Measurements from ENCODE around the gene LEUTX. TPM values are rescaled to one million over a fixed set of nuclear protein-coding genes. Genes with fewer than 3 reads are reported as not detected.

LEUTX gene
- total and polyA plus RNA-seq, 2 experiments from 2014 or later = not detected

DNA sequence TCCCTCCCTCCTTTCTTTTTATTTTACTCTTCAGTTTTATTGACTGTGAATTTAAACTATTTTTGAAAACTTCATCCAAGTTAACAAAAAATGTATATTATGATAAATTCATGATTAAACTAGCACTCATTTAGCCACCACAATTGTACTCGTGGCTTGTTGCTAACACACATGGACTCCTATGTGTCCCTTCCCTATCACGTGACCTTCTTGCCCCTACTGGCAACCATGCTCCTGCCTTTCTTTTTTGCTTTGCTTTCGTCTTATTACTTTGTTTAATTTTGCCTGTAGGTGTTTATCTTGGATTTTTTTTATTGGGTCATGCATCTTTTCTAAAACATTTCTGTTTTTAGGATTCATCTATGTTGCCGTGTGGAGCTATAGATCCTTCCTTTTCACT, 49.1 kb upstream of the LEUTX start:
- Histone ChIP-seq H2AFZ (no peak overlapping the region), H3K9me2 (ENCODE audit: insufficient read depth) (no peaks in the 10 kb centered on the region), H3K27ac (ENCODE audit: low read depth) (no peak overlapping the region), H3K4me3 (no peak overlapping the region), H3K4me1 (ENCODE audit: insufficient read depth) (no peaks in the 10 kb centered on the region), H3K79me2 (replicated peaks; ENCODE audit: insufficient read depth) (no peaks in the 10 kb centered on the region), H3K27me3 (ENCODE audit: insufficient read depth) (no peaks in the 10 kb centered on the region), H3K36me3 (ENCODE audit: insufficient read depth) (no peaks in the 10 kb centered on the region), H3F3A (replicated peaks; ENCODE audit: low read depth) (no peaks in the 10 kb centered on the region), H3K4me2 (no peak overlapping the region), H4K20me1 (replicated peaks; ENCODE audit: insufficient read depth) (no peaks in the 10 kb centered on the region)
- Mint-ChIP-seq H3K4me3 (no peak overlapping the region), H3K36me3 (ENCODE audit: low read depth) (no peaks in the 10 kb centered on the region), H3K4me1 (no peaks in the 10 kb centered on the region), H3K27ac (no peak overlapping the region), H3K9me3 (no peaks in the 10 kb centered on the region), H3K27me3 (ENCODE audit: insufficient read depth, low read depth, poor library complexity) (peaks cover 3% of the 10 kb centered on the region)
- no peak for ATAC-seq
- no peak for DNase-seq (ENCODE audit: low spot score)
- no peak for TF ChIP-seq ZNF114 (CRISPR knock-in tag; IDR thresholded peaks at IDR 0.05)
- TF ChIP-seq POLR2AphosphoS5 (IDR thresholded peaks at IDR 0.05; ENCODE audit: low read depth) = no peak
- TF ChIP-seq JUNB (IDR thresholded peaks at IDR 0.05; ENCODE audit: unreplicated experiment) = no peak
- TF ChIP-seq NANOG (IDR thresholded peaks at IDR 0.05; ENCODE audit: borderline replicate concordance) = no peak
- TF ChIP-seq, protein P1, sequence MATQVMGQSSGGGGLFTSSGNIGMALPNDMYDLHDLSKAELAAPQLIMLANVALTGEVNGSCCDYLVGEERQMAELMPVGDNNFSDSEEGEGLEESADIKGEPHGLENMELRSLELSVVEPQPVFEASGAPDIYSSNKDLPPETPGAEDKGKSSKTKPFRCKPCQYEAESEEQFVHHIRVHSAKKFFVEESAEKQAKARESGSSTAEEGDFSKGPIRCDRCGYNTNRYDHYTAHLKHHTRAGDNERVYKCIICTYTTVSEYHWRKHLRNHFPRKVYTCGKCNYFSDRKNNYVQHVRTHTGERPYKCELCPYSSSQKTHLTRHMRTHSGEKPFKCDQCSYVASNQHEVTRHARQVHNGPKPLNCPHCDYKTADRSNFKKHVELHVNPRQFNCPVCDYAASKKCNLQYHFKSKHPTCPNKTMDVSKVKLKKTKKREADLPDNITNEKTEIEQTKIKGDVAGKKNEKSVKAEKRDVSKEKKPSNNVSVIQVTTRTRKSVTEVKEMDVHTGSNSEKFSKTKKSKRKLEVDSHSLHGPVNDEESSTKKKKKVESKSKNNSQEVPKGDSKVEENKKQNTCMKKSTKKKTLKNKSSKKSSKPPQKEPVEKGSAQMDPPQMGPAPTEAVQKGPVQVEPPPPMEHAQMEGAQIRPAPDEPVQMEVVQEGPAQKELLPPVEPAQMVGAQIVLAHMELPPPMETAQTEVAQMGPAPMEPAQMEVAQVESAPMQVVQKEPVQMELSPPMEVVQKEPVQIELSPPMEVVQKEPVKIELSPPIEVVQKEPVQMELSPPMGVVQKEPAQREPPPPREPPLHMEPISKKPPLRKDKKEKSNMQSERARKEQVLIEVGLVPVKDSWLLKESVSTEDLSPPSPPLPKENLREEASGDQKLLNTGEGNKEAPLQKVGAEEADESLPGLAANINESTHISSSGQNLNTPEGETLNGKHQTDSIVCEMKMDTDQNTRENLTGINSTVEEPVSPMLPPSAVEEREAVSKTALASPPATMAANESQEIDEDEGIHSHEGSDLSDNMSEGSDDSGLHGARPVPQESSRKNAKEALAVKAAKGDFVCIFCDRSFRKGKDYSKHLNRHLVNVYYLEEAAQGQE (IDR thresholded peaks at IDR 0.05; ENCODE audit: unreplicated experiment) = no peak
- no peak for TF ChIP-seq EZH2phosphoT487 (IDR thresholded peaks at IDR 0.05; ENCODE audit: unreplicated experiment)
- no peak for TF ChIP-seq CREB1 (CRISPR knock-in tag; IDR thresholded peaks at IDR 0.05; ENCODE audit: low read depth)
- no peak for TF ChIP-seq STAT1 (IDR thresholded peaks at IDR 0.05; ENCODE audit: unreplicated experiment)
- TF ChIP-seq, protein P2, sequence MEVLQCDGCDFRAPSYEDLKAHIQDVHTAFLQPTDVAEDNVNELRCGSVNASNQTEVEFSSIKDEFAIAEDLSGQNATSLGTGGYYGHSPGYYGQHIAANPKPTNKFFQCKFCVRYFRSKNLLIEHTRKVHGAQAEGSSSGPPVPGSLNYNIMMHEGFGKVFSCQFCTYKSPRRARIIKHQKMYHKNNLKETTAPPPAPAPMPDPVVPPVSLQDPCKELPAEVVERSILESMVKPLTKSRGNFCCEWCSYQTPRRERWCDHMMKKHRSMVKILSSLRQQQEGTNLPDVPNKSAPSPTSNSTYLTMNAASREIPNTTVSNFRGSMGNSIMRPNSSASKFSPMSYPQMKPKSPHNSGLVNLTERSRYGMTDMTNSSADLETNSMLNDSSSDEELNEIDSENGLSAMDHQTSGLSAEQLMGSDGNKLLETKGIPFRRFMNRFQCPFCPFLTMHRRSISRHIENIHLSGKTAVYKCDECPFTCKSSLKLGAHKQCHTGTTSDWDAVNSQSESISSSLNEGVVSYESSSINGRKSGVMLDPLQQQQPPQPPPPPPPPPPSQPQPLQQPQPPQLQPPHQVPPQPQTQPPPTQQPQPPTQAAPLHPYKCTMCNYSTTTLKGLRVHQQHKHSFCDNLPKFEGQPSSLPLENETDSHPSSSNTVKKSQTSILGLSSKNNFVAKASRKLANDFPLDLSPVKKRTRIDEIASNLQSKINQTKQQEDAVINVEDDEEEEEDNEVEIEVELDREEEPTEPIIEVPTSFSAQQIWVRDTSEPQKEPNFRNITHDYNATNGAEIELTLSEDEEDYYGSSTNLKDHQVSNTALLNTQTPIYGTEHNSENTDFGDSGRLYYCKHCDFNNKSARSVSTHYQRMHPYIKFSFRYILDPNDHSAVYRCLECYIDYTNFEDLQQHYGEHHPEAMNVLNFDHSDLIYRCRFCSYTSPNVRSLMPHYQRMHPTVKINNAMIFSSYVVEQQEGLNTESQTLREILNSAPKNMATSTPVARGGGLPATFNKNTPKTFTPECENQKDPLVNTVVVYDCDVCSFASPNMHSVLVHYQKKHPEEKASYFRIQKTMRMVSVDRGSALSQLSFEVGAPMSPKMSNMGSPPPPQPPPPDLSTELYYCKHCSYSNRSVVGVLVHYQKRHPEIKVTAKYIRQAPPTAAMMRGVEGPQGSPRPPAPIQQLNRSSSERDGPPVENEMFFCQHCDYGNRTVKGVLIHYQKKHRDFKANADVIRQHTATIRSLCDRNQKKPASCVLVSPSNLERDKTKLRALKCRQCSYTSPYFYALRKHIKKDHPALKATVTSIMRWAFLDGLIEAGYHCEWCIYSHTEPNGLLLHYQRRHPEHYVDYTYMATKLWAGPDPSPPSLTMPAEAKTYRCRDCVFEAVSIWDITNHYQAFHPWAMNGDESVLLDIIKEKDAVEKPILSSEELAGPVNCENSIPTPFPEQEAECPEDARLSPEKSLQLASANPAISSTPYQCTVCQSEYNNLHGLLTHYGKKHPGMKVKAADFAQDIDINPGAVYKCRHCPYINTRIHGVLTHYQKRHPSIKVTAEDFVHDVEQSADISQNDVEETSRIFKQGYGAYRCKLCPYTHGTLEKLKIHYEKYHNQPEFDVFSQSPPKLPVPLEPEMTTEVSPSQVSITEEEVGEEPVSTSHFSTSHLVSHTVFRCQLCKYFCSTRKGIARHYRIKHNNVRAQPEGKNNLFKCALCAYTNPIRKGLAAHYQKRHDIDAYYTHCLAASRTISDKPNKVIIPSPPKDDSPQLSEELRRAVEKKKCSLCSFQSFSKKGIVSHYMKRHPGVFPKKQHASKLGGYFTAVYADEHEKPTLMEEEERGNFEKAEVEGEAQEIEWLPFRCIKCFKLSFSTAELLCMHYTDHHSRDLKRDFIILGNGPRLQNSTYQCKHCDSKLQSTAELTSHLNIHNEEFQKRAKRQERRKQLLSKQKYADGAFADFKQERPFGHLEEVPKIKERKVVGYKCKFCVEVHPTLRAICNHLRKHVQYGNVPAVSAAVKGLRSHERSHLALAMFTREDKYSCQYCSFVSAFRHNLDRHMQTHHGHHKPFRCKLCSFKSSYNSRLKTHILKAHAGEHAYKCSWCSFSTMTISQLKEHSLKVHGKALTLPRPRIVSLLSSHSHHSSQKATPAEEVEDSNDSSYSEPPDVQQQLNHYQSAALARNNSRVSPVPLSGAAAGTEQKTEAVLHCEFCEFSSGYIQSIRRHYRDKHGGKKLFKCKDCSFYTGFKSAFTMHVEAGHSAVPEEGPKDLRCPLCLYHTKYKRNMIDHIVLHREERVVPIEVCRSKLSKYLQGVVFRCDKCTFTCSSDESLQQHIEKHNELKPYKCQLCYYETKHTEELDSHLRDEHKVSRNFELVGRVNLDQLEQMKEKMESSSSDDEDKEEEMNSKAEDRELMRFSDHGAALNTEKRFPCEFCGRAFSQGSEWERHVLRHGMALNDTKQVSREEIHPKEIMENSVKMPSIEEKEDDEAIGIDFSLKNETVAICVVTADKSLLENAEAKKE (CRISPR knock-in tag; IDR thresholded peaks at IDR 0.05) = no peak
- no peak for TF ChIP-seq EZH2 (IDR thresholded peaks at IDR 0.05; ENCODE audit: low read depth, unreplicated experiment)
- no peak for TF ChIP-seq ZNF331 (CRISPR knock-in tag; IDR thresholded peaks at IDR 0.05; ENCODE audit: low read depth)
- TF ChIP-seq, protein P3, sequence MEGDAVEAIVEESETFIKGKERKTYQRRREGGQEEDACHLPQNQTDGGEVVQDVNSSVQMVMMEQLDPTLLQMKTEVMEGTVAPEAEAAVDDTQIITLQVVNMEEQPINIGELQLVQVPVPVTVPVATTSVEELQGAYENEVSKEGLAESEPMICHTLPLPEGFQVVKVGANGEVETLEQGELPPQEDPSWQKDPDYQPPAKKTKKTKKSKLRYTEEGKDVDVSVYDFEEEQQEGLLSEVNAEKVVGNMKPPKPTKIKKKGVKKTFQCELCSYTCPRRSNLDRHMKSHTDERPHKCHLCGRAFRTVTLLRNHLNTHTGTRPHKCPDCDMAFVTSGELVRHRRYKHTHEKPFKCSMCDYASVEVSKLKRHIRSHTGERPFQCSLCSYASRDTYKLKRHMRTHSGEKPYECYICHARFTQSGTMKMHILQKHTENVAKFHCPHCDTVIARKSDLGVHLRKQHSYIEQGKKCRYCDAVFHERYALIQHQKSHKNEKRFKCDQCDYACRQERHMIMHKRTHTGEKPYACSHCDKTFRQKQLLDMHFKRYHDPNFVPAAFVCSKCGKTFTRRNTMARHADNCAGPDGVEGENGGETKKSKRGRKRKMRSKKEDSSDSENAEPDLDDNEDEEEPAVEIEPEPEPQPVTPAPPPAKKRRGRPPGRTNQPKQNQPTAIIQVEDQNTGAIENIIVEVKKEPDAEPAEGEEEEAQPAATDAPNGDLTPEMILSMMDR (conservative IDR thresholded peaks at IDR 0.05; ENCODE audit: low read depth in 2 of 2) = no peak
- TF ChIP-seq, protein P4, sequence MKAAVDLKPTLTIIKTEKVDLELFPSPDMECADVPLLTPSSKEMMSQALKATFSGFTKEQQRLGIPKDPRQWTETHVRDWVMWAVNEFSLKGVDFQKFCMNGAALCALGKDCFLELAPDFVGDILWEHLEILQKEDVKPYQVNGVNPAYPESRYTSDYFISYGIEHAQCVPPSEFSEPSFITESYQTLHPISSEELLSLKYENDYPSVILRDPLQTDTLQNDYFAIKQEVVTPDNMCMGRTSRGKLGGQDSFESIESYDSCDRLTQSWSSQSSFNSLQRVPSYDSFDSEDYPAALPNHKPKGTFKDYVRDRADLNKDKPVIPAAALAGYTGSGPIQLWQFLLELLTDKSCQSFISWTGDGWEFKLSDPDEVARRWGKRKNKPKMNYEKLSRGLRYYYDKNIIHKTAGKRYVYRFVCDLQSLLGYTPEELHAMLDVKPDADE (IDR thresholded peaks at IDR 0.05) = no peak
